Dendritic cell treated with granulocyte-macrophage colony-stimulating factor and Interleukin-4, amounts not matched to agents 40 ng/mL and 50 ng/mL, for 4 days (primary cell): ENCODE results near the gene MBD3L2B.
"Not testable (repeated sequence)": the region's sequence is repeated elsewhere in the genome, so short reads cannot be mapped to it uniquely, and the experiment has no call there.

Source experiments
- H3K27ac Mint-ChIP-seq: one replicate; pipeline ENCODE4 v1.8.0; 2022; ENCODE audit warnings: mild to moderate bottlenecking, mixed read lengths
- H3K27me3 Mint-ChIP-seq: one replicate; pipeline ENCODE4 v1.8.0; 2022; ENCODE audit warnings: mild to moderate bottlenecking, mixed read lengths
- H3K36me3 Mint-ChIP-seq: one replicate; pipeline ENCODE4 v1.8.0; 2022; ENCODE audit warnings: low read depth, mixed read lengths
- H3K4me1 Mint-ChIP-seq: one replicate; pipeline ENCODE4 v1.8.0; 2022; ENCODE audit warnings: low read depth, mixed read lengths
- H3K4me3 Mint-ChIP-seq: one replicate; pipeline ENCODE4 v1.8.0; 2022; ENCODE audit warnings: mild to moderate bottlenecking, moderate library complexity, mixed read lengths
- H3K9me3 Mint-ChIP-seq: one replicate; pipeline ENCODE4 v1.8.0; 2022; ENCODE audit warnings: mixed read lengths
- intact Hi-C: fragments of 100-400 bp; cut with micrococcal nuclease; formaldehyde crosslinking; loops from one replicate; pipeline ENCODE4 v1.15.0; 2022

The MBD3L2B gene

GRCh38 chr19:7051421-7051820, 30.2 kb upstream of the MBD3L2B start:
- intact Hi-C loops, H3K27ac Mint-ChIP-seq, H3K27me3 Mint-ChIP-seq, H3K4me1 Mint-ChIP-seq, H3K9me3 Mint-ChIP-seq, H3K4me3 Mint-ChIP-seq, H3K36me3 Mint-ChIP-seq: not testable (repeated sequence)

- H3K4me3 Mint-ChIP-seq, H3K4me1 Mint-ChIP-seq, H3K27ac Mint-ChIP-seq, H3K9me3 Mint-ChIP-seq, H3K27me3 Mint-ChIP-seq, H3K36me3 Mint-ChIP-seq, intact Hi-C loops: not testable (repeated sequence)
Measured at GRCh38 chr19:7049021-7049420, 27.8 kb upstream of the MBD3L2B start, which contains the start of gene MBD3L2. TSS of gene MBD3L2 (plus strand) at chr19:7049321. CDS start at chr19:7049374, 53 bp downstream.

GRCh38 chr19:7041563-7041962, 20.3 kb upstream of the MBD3L2B start:
- H3K27me3 Mint-ChIP-seq, H3K36me3 Mint-ChIP-seq, H3K27ac Mint-ChIP-seq, H3K4me1 Mint-ChIP-seq, H3K4me3 Mint-ChIP-seq, intact Hi-C loops, H3K9me3 Mint-ChIP-seq: not testable (repeated sequence)

- H3K4me3 Mint-ChIP-seq, H3K36me3 Mint-ChIP-seq, H3K9me3 Mint-ChIP-seq, H3K4me1 Mint-ChIP-seq, H3K27me3 Mint-ChIP-seq, H3K27ac Mint-ChIP-seq, intact Hi-C loops: not testable (repeated sequence)
Measured at GRCh38 chr19:7040079-7040478, 18.8 kb upstream of the MBD3L2B start, which contains the start of gene MBD3L4. TSS of gene MBD3L4 (minus strand) at chr19:7040179. CDS start at chr19:7040144, 35 bp downstream.

GRCh38 chr19:7030278-7030677, 9.0 kb upstream of the MBD3L2B start, which contains the start of gene MBD3L5:
TSS of gene MBD3L5 (plus strand) at chr19:7030578. CDS start at chr19:7030612, 34 bp downstream.
- H3K27ac Mint-ChIP-seq, H3K27me3 Mint-ChIP-seq, H3K4me3 Mint-ChIP-seq, H3K36me3 Mint-ChIP-seq, H3K4me1 Mint-ChIP-seq, intact Hi-C loops, H3K9me3 Mint-ChIP-seq: not testable (repeated sequence)

GRCh38 chr19:7028790-7029189, 7.6 kb upstream of the MBD3L2B start:
- H3K36me3 Mint-ChIP-seq, H3K4me3 Mint-ChIP-seq, H3K4me1 Mint-ChIP-seq, intact Hi-C loops, H3K27me3 Mint-ChIP-seq, H3K27ac Mint-ChIP-seq, H3K9me3 Mint-ChIP-seq: not testable (repeated sequence)

GRCh38 chr19:7018828-7019227, 2.4 kb downstream of the MBD3L2B start:
- intact Hi-C loops: no loop called here
- Mint-ChIP-seq H3K27me3 (peaks cover 6% of the 10 kb centered on the region), H3K4me3 (no peak overlapping the region), H3K9me3 (no peaks in the 10 kb centered on the region), H3K4me1 (no peaks in the 10 kb centered on the region), H3K36me3 (no peaks in the 10 kb centered on the region), H3K27ac (no peak overlapping the region)

- Mint-ChIP-seq H3K4me1 (peaks cover 11% of the 10 kb centered on the region), H3K4me3 (no peak overlapping the region), H3K9me3 (no peaks in the 10 kb centered on the region)
Measured at GRCh38 chr19:7013678-7014077, 7.6 kb downstream of the MBD3L2B start.

GRCh38 chr19:7010722-7011593, 10.3 kb downstream of the MBD3L2B start:
- H3K4me3 Mint-ChIP-seq: no peak overlapping the region
- intact Hi-C loops: no loop called here
- peaks cover 7% of the 10 kb centered on the region for H3K9me3 Mint-ChIP-seq
- H3K36me3 Mint-ChIP-seq: no peaks in the 10 kb centered on the region
- H3K27ac Mint-ChIP-seq: peak overlapping the region; percentile 30
- peaks cover 30% of the 10 kb centered on the region for H3K4me1 Mint-ChIP-seq
- peaks cover 5% of the 10 kb centered on the region for H3K27me3 Mint-ChIP-seq

More at GRCh38 chr19:7013678-7014077, 7.6 kb downstream of the MBD3L2B start:
- peaks cover 7% of the 10 kb centered on the region for H3K27me3 Mint-ChIP-seq
- intact Hi-C loops: no loop called here
- H3K27ac Mint-ChIP-seq: no peak overlapping the region
- no peaks in the 10 kb centered on the region for H3K36me3 Mint-ChIP-seq

GRCh38 chr19:7007859-7008258, 13.4 kb downstream of the MBD3L2B start:
- H3K9me3 Mint-ChIP-seq: peaks cover 8% of the 10 kb centered on the region
- peak overlapping the region; percentile 2 for H3K4me3 Mint-ChIP-seq
- peaks cover 31% of the 10 kb centered on the region for H3K4me1 Mint-ChIP-seq
- H3K27me3 Mint-ChIP-seq: peaks cover 3% of the 10 kb centered on the region
- intact Hi-C loops: no loop called here
- H3K27ac Mint-ChIP-seq: peak overlapping the region; percentile 7
- no peaks in the 10 kb centered on the region for H3K36me3 Mint-ChIP-seq

- Mint-ChIP-seq H3K4me3 (no peak overlapping the region), H3K27me3 (peaks cover 1% of the 10 kb centered on the region), H3K9me3 (peaks cover 8% of the 10 kb centered on the region), H3K36me3 (no peaks in the 10 kb centered on the region), H3K4me1 (peaks cover 32% of the 10 kb centered on the region), H3K27ac (no peak overlapping the region)
- intact Hi-C loops: no loop called here
Measured at GRCh38 chr19:7006135-7006704, 15.0 kb downstream of the MBD3L2B start.

GRCh38 chr19:7004313-7004931, 16.8 kb downstream of the MBD3L2B start:
- no peak overlapping the region for H3K4me3 Mint-ChIP-seq
- H3K27ac Mint-ChIP-seq: no peak overlapping the region
- H3K27me3 Mint-ChIP-seq: no peaks in the 10 kb centered on the region
- intact Hi-C loops: no loop called here
- H3K4me1 Mint-ChIP-seq: peaks cover 45% of the 10 kb centered on the region
- no peaks in the 10 kb centered on the region for H3K36me3 Mint-ChIP-seq
- H3K9me3 Mint-ChIP-seq: peaks cover 8% of the 10 kb centered on the region

GRCh38 chr19:7000816-7001215, 20.4 kb downstream of the MBD3L2B start:
- Mint-ChIP-seq H3K4me3 (peak overlapping the region; percentile 6), H3K9me3 (peaks cover under 1% of the 10 kb centered on the region), H3K36me3 (peaks cover under 1% of the 10 kb centered on the region), H3K27me3 (no peaks in the 10 kb centered on the region), H3K27ac (peak overlapping the region; percentile 91), H3K4me1 (peaks cover 45% of the 10 kb centered on the region)
- intact Hi-C loops: no loop called here

- Mint-ChIP-seq H3K4me3 (peak overlapping the region; percentile 6), H3K4me1 (peaks cover 49% of the 10 kb centered on the region), H3K27me3 (no peaks in the 10 kb centered on the region), H3K9me3 (peaks cover 5% of the 10 kb centered on the region), H3K36me3 (peaks cover 5% of the 10 kb centered on the region), H3K27ac (peak overlapping the region; percentile 91)
- intact Hi-C loops: no loop called here
Measured at GRCh38 chr19:7000333-7000732, 20.9 kb downstream of the MBD3L2B start.
